Measurements from ENCODE around the gene VPS16. TPM values are rescaled to one million over a fixed set of nuclear protein-coding genes. Genes with fewer than 3 reads are reported as not detected.
A peak's percentile ranks its signal among the peaks of the same experiment; 100 is the strongest.

Gene VPS16
- total RNA-seq, result 10 to 100 TPM; 38.2 to 40.6 TPM
- 36.6 TPM for polyA plus RNA-seq (2013, experiment 1 of 2)
- 43.3 TPM for polyA plus RNA-seq (2013, experiment 2 of 2)
- total RNA-seq, result 27.4 to 94.1 (median 68.1) reads per million in 172 experiments

GRCh38 chr20:2840138-2840966 is at the start of gene VPS16, which contains the start of gene PCED1A:
Gene VPS16 (plus strand): TSS chr20:2840745. CDS start chr20:2840775, 30 bp downstream.
Gene PCED1A (minus strand): TSS chr20:2840655. CDS start chr20:2839912, 743 bp downstream.
- H3K4me1 ChIP-seq (ENCODE audit: insufficient read depth, low read length), result peaks cover 31% of the 10 kb centered on the region
- H3K4me3 ChIP-seq (ENCODE audit: low read length), result peak within 1 kb of the TSS; percentile 93
- Mint-ChIP-seq H3K27ac (peak within 1 kb of the TSS; percentile 75), H3K36me3 (ENCODE audit: low read depth) (peaks cover 22% of the 10 kb centered on the region), H3K4me1 (ENCODE audit: low read depth) (peaks cover 53% of the 10 kb centered on the region), H3K4me3 (peak within 1 kb of the TSS; percentile 93), H3K9me3 (no peaks in the 10 kb centered on the region), H3K27me3 (no peaks in the 10 kb centered on the region)
- no peak for TF ChIP-seq CTCF (IDR thresholded peaks at IDR 0.05)
- no peaks in the 10 kb centered on the region for H3K27me3 ChIP-seq (ENCODE audit: control insufficient read depth in 1 of 2, insufficient read depth in 2 of 2, low read length in 2 of 2)
- H3K36me3 ChIP-seq (ENCODE audit: insufficient read depth, low read length), result peaks cover 6% of the 10 kb centered on the region
- intact Hi-C loops (cut with DNase I, micrococcal nuclease), result loop anchor here in 1 of 2 experiments (1.0 to 5.0 kb wide), 2 partner anchors 33 to 202 kb away; partner anchors contain the start of genes GNRH2 and PTPRA
- peak; percentile 78 to 94 (median 86) for DNase-seq
- CTCF ChIA-PET, result interaction anchor here (1.0 to 2.5 kb wide), 3 partner anchors 12 to 88 kb away, joined by 4 to 7 read pairs (median 6); partner anchors contain the start of gene PTPRA
- peak within 1 kb of the TSS; percentile 61 to 81 for H3K27ac ChIP-seq (ENCODE audit: low read depth in 1 of 2, low read length in 2 of 2)
- POLR2A ChIA-PET, result interaction anchor here (0.6 to 2.3 kb wide), 21 partner anchors 9 to 384 kb away, joined by 3 to 19 read pairs (median 4); partner anchors contain the start of genes CPXM1, NOP56 and PTPRA
- H3K9me3 ChIP-seq (ENCODE audit: control insufficient read depth in 1 of 2, insufficient read depth in 1 of 2, low read length in 2 of 2), result no peaks in the 10 kb centered on the region
- ATAC-seq (ENCODE audit: poor library complexity), result peak; percentile 95

- H3K4me1 Mint-ChIP-seq (ENCODE audit: low read depth), result no peaks in the 10 kb centered on the region
- no peaks in the 10 kb centered on the region for H3K36me3 Mint-ChIP-seq (ENCODE audit: low read depth)
- H3K4me3 Mint-ChIP-seq, result no peak overlapping the region
- H3K27ac Mint-ChIP-seq, result no peak overlapping the region
- intact Hi-C loops (cut with DNase I, micrococcal nuclease), result no loop called here
- POLR2A ChIA-PET, result interaction anchor here (0.9 kb wide), 1 partner anchor 41 kb away, joined by 3 read pairs; no protein-coding TSS in a partner anchor
- H3K27me3 Mint-ChIP-seq, result peaks cover 59% of the 10 kb centered on the region
- H3K9me3 Mint-ChIP-seq, result no peaks in the 10 kb centered on the region
- no peak for ATAC-seq (ENCODE audit: poor library complexity)
- no peak overlapping the region for H3K27ac ChIP-seq (ENCODE audit: low read depth in 1 of 2, low read length in 2 of 2)
- H3K27me3 ChIP-seq (ENCODE audit: control insufficient read depth in 1 of 2, insufficient read depth in 2 of 2, low read length in 2 of 2), result peaks cover 9 to 10% of the 10 kb centered on the region in 2 experiments
- no peaks in the 10 kb centered on the region for H3K36me3 ChIP-seq (ENCODE audit: insufficient read depth, low read length)
- no peak overlapping the region for H3K4me3 ChIP-seq (ENCODE audit: low read length)
- H3K9me3 ChIP-seq (ENCODE audit: control insufficient read depth in 1 of 2, insufficient read depth in 1 of 2, low read length in 2 of 2), result peaks cover 0 to 4% of the 10 kb centered on the region in 2 experiments
- CTCF ChIA-PET, result no interaction called here
- no peak for DNase-seq
- H3K4me1 ChIP-seq (ENCODE audit: insufficient read depth, low read length), result no peaks in the 10 kb centered on the region
- TF ChIP-seq CTCF (IDR thresholded peaks at IDR 0.05), result no peak
Observed at GRCh38 chr20:2793471-2793870, 47.1 kb upstream of the VPS16 start.

GRCh38 chr20:2794202-2794748 is 46.3 kb upstream of the VPS16 start:
- DNase-seq (no peak), ATAC-seq (ENCODE audit: poor library complexity) (no peak)
- Mint-ChIP-seq H3K4me1 (ENCODE audit: low read depth) (peaks cover 6% of the 10 kb centered on the region), H3K27me3 (peaks cover 67% of the 10 kb centered on the region), H3K4me3 (no peak overlapping the region), H3K27ac (no peak overlapping the region), H3K9me3 (no peaks in the 10 kb centered on the region), H3K36me3 (ENCODE audit: low read depth) (no peaks in the 10 kb centered on the region)
- no peaks in the 10 kb centered on the region for H3K36me3 ChIP-seq (ENCODE audit: insufficient read depth, low read length)
- CTCF ChIA-PET, result no interaction called here
- no peak overlapping the region for H3K27ac ChIP-seq (ENCODE audit: low read depth in 1 of 2, low read length in 2 of 2)
- peaks cover 5% of the 10 kb centered on the region for H3K4me1 ChIP-seq (ENCODE audit: insufficient read depth, low read length)
- peaks cover 17% of the 10 kb centered on the region in 2 experiments for H3K27me3 ChIP-seq (ENCODE audit: control insufficient read depth in 1 of 2, insufficient read depth in 2 of 2, low read length in 2 of 2)
- H3K4me3 ChIP-seq (ENCODE audit: low read length), result no peak overlapping the region
- H3K9me3 ChIP-seq (ENCODE audit: control insufficient read depth in 1 of 2, insufficient read depth in 1 of 2, low read length in 2 of 2), result peaks cover 0 to 5% of the 10 kb centered on the region in 2 experiments
- TF ChIP-seq CTCF (IDR thresholded peaks at IDR 0.05), result no peak
- intact Hi-C loops (cut with DNase I, micrococcal nuclease), result no loop called here
- POLR2A ChIA-PET, result interaction anchor here (0.9 kb wide), 1 partner anchor 40 kb away, joined by 3 read pairs; no protein-coding TSS in a partner anchor
